Measurements from ENCODE around the gene ERC2.

ERC2 gene

DNA sequence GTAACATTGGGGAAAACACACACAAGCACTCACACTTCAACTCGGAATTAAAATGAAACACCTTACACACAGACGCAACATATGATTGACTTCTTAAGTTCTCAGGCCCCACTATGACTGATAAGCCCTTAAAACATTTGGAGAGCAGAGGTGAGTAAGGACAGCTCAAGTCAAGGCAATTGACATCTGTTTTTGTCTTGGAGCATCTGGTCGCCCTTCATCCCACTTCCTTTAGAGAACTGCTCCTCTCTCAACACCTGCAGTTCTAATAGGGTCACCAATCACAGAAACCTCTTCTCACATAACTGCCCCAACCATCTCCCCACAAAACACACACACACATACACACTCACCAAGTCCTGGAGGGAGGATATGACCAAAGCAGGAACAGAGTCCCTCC, 43.4 kb downstream of the ERC2 start:
- DNase-seq (ENCODE audit: low read depth) = no peak

DNA sequence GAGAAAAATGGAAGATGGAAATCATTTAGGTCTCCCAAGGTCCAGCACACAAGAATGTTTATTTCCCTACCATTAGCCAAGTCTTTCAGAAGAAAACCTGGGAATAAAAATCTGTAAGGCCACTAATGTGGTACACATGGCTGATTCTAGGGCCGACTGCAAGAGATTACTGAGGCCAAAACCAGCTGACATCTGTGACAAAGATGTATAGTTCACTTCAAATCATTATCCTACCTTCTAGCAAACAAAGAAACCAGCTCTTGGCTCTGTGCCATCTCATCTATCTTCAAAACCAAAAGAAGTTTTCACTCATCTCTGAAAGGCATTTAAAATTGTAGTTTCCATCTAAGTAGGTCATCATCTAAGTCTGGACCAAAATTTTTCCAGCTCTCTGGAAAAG, 43.9 kb downstream of the ERC2 start:
- DNase-seq (ENCODE audit: low read depth) = no peak

DNA sequence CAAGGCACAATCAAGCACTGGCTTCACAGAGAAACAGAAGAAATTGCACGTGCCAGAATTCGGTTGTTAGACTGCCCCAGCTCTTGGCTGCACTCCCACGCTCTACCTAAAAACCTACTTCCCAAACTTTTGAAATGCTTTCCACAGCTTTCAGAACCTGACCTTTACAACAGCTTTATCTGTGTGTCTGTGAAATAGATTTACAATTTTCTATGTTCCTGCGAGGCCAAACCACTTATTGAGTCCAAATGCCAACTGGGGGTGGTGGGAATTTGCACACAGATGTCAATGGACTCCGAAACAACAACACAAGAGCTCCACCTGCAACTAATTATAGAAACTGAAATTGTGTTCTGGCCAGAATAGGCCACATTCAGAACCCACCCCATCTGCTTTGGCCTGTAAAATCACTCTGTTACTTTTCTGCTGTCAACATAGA, 44.6 kb downstream of the ERC2 start:
- no peak for DNase-seq (ENCODE audit: low read depth)

DNA sequence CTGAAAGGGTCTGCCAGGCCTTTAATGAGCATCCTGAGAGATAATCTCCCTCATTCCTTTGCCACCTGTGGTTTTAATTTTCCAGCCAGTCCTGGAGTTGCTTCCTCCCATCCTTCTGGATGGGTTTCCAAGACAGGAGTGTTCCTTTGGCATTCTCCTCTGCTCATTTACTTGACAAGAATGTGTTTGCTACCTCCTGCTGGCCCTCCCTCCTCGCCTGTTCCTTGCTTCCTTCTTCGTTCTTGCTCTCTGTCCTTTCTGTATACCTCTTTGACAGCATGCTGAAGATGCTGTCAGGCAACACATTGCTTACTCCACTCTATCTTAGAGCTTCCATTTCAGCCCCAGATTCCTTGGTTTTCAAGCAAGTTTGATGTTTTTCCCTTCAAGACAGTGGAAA, 46.0 kb downstream of the ERC2 start:
- DNase-seq (ENCODE audit: low read depth) = no peak

DNA sequence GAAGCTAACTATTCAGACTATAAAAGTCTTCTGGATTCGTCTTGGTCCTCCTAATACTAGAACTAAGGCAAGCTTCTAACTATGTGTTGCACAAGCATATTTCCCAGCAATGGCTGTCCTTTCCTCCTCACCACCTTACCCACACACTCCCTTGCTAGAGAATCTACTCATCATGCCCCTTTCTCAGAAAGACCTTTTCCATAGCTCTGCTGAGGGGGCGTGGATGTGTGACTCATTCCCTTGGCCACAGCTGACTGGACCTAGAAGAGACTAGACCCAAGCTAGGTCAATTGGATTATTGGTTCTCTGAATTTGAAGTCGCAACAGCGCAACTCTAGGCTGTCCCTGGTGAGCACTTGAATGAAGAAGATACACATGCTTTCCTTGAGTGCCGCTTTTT, 47.1 kb downstream of the ERC2 start:
- DNase-seq (ENCODE audit: low read depth) = no peak

DNA sequence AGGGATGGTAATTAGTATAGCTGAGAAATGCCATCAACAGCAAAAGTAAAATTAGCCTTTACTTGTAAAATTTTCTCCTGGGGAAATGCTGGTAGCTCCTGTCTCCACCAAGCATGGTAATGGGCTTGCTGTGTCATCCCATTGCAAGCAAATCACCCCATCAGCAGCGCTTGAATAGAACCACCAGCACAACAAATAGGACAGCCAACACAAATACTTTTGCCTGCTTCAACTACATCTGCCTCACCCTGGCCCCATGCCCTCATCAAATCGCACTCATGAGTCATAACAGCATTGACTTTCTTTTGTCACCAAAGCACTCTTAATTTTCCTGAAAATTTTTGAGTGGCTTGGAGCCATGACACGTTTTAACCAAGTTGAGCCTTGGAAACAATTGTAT, 52.6 kb downstream of the ERC2 start:
- no peak for DNase-seq (ENCODE audit: low read depth)

DNA sequence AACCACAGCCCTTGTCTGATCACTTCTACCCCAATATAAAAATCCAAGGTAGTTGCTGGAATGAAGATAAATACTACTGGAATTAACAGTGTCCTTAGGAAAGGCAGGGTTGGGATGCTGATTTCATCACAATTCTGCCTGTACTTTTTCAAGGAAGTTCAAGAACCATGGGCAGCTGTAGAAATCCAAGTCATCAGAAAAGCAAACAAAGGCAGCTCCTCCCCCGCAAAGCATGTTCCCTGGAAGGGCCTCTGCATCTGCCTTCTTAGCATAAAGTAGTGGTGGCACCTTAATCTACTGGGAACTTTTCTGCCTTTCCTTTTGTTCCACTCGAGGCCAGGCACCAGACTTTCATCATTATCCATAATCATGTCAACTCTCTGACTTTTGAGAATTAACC, 54.4 kb downstream of the ERC2 start:
- DNase-seq (ENCODE audit: low read depth) = no peak

DNA sequence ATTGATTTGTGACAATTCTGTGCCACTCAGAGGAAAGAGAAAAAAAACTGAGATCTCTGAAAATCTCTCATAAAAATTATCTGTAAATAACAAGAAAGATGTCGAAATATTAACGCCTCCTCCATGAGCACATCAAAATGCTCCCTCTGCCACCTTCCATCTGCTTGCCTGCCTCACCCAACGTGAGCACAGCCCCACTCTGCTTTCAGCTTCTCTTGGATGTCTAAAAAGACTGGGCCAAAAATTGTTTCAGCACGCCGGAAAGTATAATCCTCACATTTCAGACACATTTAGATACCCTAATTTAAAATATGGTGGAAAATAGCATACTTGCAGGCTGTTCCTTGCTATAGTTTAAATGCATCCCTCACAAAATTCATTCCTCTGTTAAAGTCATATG, 57.1 kb downstream of the ERC2 start:
- no peak for DNase-seq (ENCODE audit: low read depth)

DNA sequence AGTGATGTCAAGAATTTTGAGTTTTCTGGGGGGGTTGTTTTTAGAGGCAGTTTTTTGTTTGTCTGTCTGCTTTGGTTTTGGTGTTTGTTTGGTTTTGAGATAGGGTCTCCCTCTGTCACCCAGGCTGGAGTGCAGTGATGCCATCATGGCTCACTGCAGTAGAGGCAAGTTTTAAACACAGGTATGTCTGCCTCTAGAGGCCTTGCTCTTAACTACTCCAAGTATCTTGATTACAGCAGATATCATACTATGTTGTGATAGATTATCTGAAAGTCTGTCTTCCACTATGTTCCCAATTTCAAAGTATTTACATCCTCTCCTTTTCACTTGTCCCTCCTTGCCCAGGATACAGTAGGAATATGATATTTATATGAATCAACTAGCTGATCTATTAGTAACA, 57.7 kb downstream of the ERC2 start:
- no peak for DNase-seq (ENCODE audit: low read depth)

DNA sequence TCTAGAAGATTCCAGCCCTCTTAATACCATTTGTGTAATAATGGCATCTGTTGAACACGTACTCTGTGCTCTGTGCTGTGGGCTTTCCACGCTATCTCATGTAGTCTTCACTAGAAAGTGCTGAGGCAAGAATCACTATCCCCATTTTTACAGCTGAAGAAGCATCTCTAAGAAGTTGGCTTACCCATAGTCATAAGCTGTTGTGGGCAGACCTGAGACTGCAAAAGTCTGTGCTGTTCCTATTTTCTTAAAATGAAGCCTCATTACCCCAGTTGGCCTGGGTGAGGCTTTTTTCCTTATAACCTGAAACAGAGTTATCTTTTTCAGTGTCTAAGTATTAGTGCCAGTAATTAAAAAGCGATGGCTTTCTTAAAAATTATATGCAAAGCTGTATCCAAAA, 58.5 kb downstream of the ERC2 start:
- no peak for DNase-seq (ENCODE audit: low read depth)

DNA sequence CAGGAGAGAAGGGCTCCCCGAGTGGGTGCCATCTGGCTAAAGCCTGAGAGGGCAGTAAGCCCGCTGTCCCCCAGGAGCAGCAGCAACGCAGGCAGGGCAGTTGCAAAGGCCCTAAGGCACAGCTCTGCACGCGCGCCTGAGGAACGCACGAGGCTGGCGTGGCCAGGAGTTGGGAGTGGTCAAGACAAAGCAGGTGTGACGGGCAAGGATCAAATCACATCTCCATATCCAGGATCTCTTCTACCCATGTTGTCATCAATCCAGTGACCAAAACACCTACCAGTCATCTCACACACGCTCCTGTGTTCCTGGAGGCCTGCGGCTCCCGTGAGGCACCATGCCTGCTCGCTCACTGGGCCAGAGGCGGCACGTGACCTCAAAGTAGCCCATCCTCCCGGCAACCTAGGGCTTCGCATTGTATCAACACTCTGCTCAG, 59.5 kb downstream of the ERC2 start:
- DNase-seq (ENCODE audit: low read depth) = no peak

DNA sequence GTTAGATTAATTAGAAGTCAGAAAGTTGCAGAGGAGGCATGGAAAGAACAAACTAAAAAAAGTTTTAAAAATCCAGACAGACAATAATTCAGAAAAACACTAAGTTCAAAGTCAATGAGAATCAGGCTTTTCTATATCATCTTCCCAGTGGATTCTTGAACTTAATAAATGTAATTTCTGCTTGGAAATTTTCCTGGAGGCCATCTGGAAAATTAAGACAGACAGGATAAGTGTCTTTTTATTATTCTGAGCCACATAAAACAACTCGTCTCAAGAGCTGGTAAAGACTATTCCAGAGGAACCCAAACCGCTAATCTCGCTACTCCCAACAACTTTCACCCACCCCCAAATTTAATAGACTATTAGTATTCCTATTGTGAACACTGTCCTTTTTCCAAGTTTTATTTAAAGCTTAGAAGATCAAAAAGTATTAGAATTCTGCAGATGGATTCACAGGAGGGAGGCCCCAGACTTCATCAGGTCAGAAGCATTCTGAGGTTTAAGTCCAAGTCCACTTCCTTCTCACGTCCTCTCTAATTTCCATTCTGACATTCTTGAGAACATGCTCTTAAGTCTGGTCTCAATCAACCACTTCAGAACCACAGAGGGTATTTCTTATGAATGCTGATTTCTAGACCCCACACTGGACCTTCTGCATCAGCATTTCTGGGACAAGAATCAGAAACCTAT, 61.3 kb downstream of the ERC2 start:
- no peak for DNase-seq (ENCODE audit: low read depth)

DNA sequence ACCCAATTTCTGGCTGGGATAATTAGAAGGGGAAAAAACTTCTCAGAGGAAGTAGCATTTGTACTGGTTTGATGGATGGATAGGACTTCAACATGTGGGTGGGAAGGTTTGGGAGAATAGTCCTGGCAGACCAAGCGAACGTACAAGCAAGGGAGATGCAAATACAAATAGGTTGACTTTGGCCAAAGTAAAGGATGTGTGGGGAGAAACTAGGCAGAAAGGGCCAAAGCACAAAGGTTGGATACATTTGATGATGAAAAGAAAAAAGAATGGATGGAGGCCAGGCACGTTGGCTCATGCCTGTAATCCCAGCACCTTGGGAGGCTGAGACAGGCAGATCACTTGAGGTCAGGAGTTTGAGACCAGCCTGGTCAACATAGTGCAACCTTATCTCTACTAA, 63.4 kb downstream of the ERC2 start:
- DNase-seq (ENCODE audit: low read depth) = no peak

DNA sequence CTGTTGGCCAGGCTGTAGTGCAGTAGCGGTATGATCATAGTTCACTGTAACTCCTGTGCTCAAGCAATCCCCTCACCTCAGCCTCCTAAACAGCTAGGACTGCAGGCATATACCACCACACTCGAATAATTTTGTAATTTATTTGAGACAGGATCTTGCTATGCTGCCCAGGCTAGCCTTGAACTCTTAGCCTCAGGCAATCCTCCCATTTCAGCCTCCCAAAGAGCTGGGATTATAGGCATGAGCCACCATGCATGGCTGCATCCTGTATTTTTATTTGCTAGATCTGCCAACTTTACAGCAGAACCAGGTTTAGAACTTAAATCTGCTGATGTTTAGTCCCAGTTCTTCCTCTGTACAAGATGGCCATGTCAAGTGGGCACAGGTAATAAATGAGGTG, 69.6 kb downstream of the ERC2 start:
- no peak for DNase-seq (ENCODE audit: low read depth)

DNA sequence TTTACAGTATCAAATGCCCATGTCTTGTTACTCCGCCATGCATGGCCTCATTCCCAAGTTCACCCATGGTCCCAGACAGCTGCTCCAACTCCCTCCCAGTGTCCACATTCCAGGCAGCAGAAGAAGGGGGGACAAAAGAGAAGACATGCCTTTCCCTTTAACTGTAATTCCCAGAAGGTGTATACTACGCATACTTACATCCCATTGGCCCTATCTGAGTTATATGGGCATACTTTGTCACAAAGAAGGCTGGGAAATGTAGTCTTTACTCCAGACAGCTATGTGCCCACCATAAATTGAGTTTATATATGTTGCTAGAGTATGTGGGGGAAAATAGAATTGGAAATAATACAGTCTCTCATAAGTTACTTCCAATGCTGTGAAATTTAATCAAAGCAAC, 70.5 kb downstream of the ERC2 start:
- DNase-seq (ENCODE audit: low read depth) = no peak

DNA sequence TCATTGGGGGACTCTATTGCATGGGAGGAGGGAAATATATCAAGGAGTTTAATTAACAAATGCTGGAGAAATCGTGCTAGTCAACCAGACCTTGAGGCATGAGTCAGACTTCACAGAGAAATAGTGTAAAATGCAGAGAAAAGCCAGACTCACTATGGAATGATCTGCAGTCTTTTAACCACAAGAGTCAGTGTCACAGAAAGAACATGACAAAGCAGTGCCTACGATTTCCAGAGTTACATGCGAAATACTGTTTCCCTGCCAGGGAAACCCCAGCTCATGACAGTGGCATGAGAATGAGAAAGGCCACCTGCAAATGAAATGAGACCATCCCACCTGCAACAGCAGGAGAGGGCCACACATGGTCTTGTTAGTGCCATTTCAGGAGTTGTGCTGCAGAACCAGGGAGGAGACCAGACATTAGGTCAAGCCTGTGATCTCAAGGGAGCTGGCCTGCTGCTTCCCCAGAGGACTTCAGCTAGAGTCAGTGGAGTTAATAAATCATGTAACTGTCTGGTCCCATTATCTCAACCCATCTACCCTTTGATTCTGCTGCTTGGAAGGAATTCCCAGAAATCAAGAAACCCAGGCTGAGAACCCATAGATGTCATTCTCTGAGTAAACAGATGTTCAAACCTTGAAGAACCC, 79.0 kb downstream of the ERC2 start:
- DNase-seq (ENCODE audit: low read depth) = no peak

DNA sequence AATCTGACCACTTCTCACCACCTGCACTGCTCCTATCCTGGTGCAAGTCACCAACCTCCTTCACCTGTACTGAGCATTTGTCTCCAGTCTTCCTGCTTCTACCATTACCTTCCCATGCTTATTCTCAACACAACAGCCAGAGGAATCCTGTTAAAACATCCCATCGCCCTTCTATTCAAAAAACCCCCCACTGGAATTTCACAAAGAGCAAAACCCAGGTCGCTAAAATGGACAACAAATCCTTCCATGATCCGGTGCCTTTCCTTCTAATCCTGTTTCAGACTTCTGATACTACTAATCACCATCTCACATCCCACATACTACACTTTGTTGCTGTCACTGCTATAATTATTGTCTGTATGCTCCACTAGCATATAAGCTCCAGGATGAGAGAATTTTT, 85.2 kb downstream of the ERC2 start:
- no peak for DNase-seq (ENCODE audit: low read depth)

DNA sequence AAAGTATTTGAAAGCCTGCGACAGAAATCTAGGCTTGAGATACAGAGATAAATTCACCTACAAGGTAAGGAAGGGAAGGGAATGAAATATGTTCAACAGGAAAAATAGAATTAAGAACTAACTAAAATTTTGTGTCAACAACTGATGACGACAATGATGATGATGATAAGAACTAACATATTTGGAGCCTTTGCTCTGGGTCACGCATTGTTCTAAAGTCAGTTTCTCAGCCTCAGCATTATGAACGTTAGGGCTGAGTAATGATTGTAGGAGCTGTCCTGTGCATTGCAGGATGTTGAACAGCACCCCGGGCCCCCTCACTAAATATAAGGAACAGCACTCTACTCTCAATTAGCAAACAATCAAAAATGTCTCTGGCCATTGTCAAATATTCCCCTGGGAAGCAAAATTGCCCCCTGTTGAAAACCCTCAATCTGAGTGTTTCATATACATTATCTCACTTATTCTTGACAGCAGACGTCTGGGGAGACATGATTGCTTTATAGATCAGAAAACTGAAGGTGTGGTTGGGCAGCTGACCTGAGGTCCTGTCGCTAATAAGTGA, 88.5 kb downstream of the ERC2 start:
- no peak for DNase-seq (ENCODE audit: low read depth)

DNA sequence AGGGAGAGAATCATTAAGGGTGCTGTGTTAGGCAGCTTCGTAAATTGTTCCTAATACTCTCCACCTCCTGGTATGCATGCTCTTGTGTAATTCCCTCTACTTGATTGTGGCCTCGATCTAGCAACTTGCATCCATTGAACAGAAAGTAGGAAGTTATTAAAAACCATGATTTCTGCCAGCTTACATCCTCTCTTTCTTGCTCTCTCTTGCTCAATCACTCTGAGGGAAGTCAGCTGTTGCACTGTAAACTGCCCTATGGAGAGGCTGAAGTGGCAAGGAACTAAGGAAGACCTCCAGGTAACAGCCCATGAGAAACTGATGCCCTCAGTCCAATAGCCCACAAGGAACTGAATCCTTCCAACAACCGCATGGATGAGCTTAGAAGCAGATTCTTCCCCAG, 92.6 kb downstream of the ERC2 start:
- DNase-seq (ENCODE audit: low read depth) = no peak

DNA sequence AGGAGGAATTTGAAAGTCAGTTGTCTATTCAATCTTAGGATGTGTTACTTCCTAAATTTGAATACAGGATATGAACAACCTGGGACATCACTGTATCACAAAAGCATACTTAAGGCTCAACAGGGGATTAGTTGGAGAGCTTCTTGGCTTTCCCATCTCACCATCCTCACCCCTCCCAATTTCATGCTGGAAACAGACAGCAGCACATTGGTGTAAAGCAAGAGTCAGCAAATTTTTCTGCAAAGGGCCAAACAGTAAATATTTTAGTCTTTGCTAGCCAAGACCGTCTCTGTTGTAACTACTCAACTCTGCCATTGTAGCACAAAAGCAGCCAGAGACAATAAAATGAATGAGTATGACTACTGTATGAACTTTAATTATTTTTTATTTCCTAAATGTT, 94.9 kb downstream of the ERC2 start:
- no peak for DNase-seq (ENCODE audit: low read depth)

DNA sequence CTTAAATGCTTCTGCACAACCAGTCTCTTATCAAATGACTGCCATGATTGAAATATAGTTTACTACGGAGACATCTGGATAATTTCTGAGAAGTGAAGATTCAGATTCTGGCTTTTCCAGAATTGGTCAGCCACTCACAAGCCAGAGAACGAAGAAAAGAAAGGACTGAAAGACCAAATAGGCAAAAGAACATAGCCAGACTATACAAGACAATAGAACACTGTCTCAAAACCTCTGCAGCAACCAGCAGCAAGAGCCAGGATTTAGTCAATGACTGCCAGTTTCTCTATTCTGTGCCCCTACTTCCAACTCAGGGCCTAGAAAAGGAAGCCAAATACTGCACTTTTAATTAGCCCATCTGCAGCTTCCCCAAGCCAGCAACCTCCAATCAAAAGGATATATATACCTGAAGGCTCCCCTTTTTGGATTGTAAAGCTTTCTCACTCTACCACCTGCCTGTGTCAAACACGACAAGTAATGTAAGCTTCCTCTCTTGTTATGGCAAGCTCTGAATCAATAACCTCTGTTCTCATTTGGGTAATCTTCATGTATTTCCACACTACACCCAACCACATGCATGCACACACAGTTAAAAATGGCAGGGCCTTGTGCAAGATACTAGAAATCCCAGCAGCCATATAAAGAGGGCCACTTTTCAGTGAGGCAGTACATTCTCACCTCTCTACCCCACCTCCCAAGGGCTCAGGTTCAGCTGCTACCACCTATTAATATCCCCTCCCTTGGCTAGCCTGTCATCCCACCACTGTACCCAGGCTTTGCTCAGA, 97.1 kb downstream of the ERC2 start:
- no peak for DNase-seq (ENCODE audit: low read depth)

DNA sequence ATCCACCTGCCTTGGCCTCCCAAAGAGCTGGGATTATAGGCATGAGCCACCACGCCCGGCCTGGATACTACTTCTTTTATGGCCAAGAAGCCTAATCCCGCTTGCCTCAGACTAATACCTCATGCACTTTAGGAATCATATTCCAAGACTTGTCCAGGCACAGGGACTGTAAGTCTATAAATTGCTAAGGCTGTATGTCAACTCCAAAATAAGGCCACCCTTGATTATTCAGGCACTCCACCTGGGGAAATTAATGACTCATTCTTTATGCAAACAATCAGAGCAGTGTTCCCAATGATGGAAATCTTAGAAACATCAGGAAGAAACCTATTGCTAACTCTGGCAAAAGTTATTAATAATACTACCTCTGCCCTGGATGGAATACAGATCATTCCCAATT, 98.4 kb downstream of the ERC2 start:
- DNase-seq (ENCODE audit: low read depth) = no peak

DNA sequence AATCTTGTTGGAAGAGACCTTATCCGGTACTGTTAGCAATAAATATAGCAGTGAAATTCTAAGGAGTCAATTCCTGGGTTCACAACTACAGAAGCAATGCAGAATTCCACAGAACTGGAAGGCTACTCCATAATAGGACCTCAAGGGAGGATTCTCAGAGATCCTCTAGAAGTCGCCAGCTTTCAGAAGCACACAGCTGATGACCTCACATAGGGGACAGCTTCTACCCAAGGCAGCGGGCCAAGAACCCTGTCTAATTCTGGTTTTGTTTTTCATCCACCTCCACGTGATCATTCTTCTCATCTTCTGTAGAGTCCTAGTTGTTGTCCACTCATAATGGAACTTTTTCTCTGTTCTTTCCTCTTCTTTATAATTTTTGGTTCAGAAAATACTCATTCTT, 99.4 kb downstream of the ERC2 start:
- DNase-seq (ENCODE audit: low read depth) = no peak

Measured in GM04503 (cell line).